Left cardiac atrium (tissue), 4 donors: ENCODE results near the gene SAMHD1. TPM values are rescaled to one million over a fixed set of nuclear protein-coding genes. Genes with fewer than 3 reads are reported as not detected.
"Not testable (repeated sequence)": the region's sequence is repeated elsewhere in the genome, so short reads cannot be mapped to it uniquely, and the experiment has no call there.

Experiments used
- ATAC-seq, 2 donors: fragments of 200-7000 bp; cut with Tn5 transposase; one replicate each; pipeline ENCODE4 v1.9.1; 2020; ENCODE audit warnings: mild to moderate bottlenecking in 2 of 2, moderate library complexity in 2 of 2
- DNase-seq: peaks from one replicate; pipeline ENCODE4 v3.0.0-alpha.2; 2020
- intact Hi-C, 2 donors: fragments of 100-400 bp; cut with DNase I; formaldehyde crosslinking; loops; one replicate each; pipeline versions ENCODE4 v1.14.1 to v1.15.1; 2022 to 2023
- total RNA-seq, 2 donors: library from RNA; stranded (reverse); fragmentation: NEBNext Ultra II Directional; extraction: Animal tissue kit (Norgen Biotek cat#: 25700); gene quantifications; one replicate each; pipeline ENCODE4 v1.2.1, GENCODE V29; 2021
- donor health status: DM: no; HTN: yes; CAD: no.
- donor health status: DM: no; HTN: yes; CAD: no; lungs with severe emphysema.
- donor health status: DM: yes; HTN: yes; CAD: no.
- donor health status: Dilated cardiomyopathy.

The SAMHD1 gene
- total RNA-seq, 2 donors from 2014 or later, result 110 to 113 TPM

GRCh38 chr20:36881888-36882287, 69.6 kb downstream of the SAMHD1 start:
- intact Hi-C loops, result no loop called here
- DNase-seq, result no peak
- no peak for ATAC-seq

- no peak for DNase-seq
- intact Hi-C loops, result no loop called here
- ATAC-seq, result no peak
These were observed 70.2 kb downstream of the SAMHD1 start for GRCh38 chr20:36881331-36881730.

GRCh38 chr20:36880741-36881250, 70.7 kb downstream of the SAMHD1 start:
- ATAC-seq (no peak), DNase-seq (no peak)
- intact Hi-C loops, result no loop called here

- DNase-seq (no peak), ATAC-seq (no peak)
- intact Hi-C loops, result no loop called here
These were observed 72.6 kb downstream of the SAMHD1 start for GRCh38 chr20:36878941-36879340.

- no peak for DNase-seq
- intact Hi-C loops, result no loop called here
- ATAC-seq, result no peak
These were observed 75.1 kb downstream of the SAMHD1 start for GRCh38 chr20:36876473-36876833.

- ATAC-seq (peak; percentile 34 to 69), DNase-seq (no peak)
- intact Hi-C loops, result no loop called here
These were observed 75.6 kb downstream of the SAMHD1 start, which contains the start of gene TLDC2 for GRCh38 chr20:36875702-36876472. TLDC2 (plus strand) TSS chr20:36876138; CDS start chr20:36876175, 37 bp downstream.

- DNase-seq, intact Hi-C loops, ATAC-seq: not testable (repeated sequence)
These were observed 76.4 kb downstream of the SAMHD1 start for GRCh38 chr20:36875093-36875492.

- ATAC-seq, result no peak
- intact Hi-C loops, result no loop called here
- DNase-seq, result no peak
These were observed 77.9 kb downstream of the SAMHD1 start for GRCh38 chr20:36873498-36874189.

GRCh38 chr20:36872852-36873251, 78.7 kb downstream of the SAMHD1 start:
- no peak for DNase-seq
- intact Hi-C loops, result no loop called here

GRCh38 chr20:36871640-36872570, 79.6 kb downstream of the SAMHD1 start:
- intact Hi-C loops, result no loop called here
- ATAC-seq, result no peak
- DNase-seq, result no peak

More at GRCh38 chr20:36872852-36873251, 78.7 kb downstream of the SAMHD1 start:
- peak in 1 of 2 donors; percentile 15 for ATAC-seq

GRCh38 chr20:36866681-36867495, 84.6 kb downstream of the SAMHD1 start:
- intact Hi-C loops, result loop anchor here (10.0 kb wide), 1 partner anchor 92 kb away; the partner anchor contains the start of gene DSN1 (in 2 of the 2)
- DNase-seq (no peak), ATAC-seq (no peak)

GRCh38 chr20:36866164-36866563, 85.3 kb downstream of the SAMHD1 start:
- no peak for DNase-seq
- intact Hi-C loops, result loop anchor here (10.0 kb wide), 1 partner anchor 91 kb away; the partner anchor contains the start of gene DSN1 (in 2 of the 2)
- ATAC-seq, result no peak

- no peak for DNase-seq
- ATAC-seq, result no peak
- intact Hi-C loops, result loop anchor here (10.0 kb wide), 1 partner anchor 91 kb away; the partner anchor contains the start of gene DSN1 (in 2 of the 2)
These were observed 85.7 kb downstream of the SAMHD1 start for GRCh38 chr20:36865861-36866149.

- ATAC-seq, result no peak
- intact Hi-C loops, result loop anchor here (10.0 kb wide), 1 partner anchor 90 kb away; the partner anchor contains the start of gene DSN1 (in 2 of the 2)
- DNase-seq, result no peak
These were observed 86.2 kb downstream of the SAMHD1 start for GRCh38 chr20:36865076-36865860.

- DNase-seq, result peak; percentile 56
- ATAC-seq, result peak in 1 of 2 donors; percentile 1
- intact Hi-C loops, result loop anchor here (10.0 kb wide), 1 partner anchor 88 kb away; the partner anchor contains the start of gene DSN1 (in 2 of the 2)
These were observed 88.4 kb downstream of the SAMHD1 start for GRCh38 chr20:36862857-36863668.
